Muscle of leg (tissue), 11 donors: Measurements from ENCODE around the gene KREMEN1. TPM values are rescaled to one million over a fixed set of nuclear protein-coding genes. Genes with fewer than 3 reads are reported as not detected.
"Not testable (repeated sequence)": the region's sequence is repeated elsewhere in the genome, so short reads cannot be mapped to it uniquely, and the experiment has no call there.

Experiments
- DNase-seq: peaks from one replicate; pipeline ENCODE4 v3.0.0; 2013
- H3K27ac ChIP-seq: one replicate; pipeline ENCODE4 v1.5.1; 2013; ENCODE audit warnings: mild to moderate bottlenecking, low read length, control low read depth
- H3K27me3 ChIP-seq: one replicate; pipeline ENCODE4 v1.6.1; 2013; ENCODE audit warnings: low read length; ENCODE audit not compliant: control insufficient read depth, insufficient read depth
- H3K36me3 ChIP-seq: one replicate; pipeline ENCODE4 v1.6.1; 2013; ENCODE audit warnings: low read length; ENCODE audit not compliant: control insufficient read depth, insufficient read depth
- H3K4me1 ChIP-seq: one replicate; pipeline ENCODE4 v1.6.1; 2013; ENCODE audit warnings: low read length; ENCODE audit not compliant: control insufficient read depth, insufficient read depth
- H3K4me3 ChIP-seq: one replicate; pipeline ENCODE4 v1.5.1; 2013; ENCODE audit warnings: low read length, control low read depth
- H3K9me3 ChIP-seq: replicated peaks from 2 replicates; pipeline ENCODE4 v1.6.1; 2013; ENCODE audit warnings: low read depth, low read length; ENCODE audit not compliant: control insufficient read depth
- WGBS: methylation state at CpG from one replicate; pipeline ENCODE4 v1.1.5; 2013; ENCODE audit warnings: missing lambda C conversion rate; ENCODE audit not compliant: insufficient coverage; 5-methylcytosine and 5-hydroxymethylcytosine counted together
- polyA plus RNA-seq, 8 donors: library from polyadenylated mRNA; unstranded; fragments of 120-200 nt; gene quantifications; one replicate each; pipeline versions ENCODE4 v1.2.1 to v1.2.3, GENCODE V29; 2013; ENCODE audit warnings: inconsistent platforms in 1 of 8, low replicate concordance in 1 of 8; ENCODE audit not compliant: insufficient read length in 8 of 8, insufficient read depth in 1 of 8
- total RNA-seq: library from RNA; stranded (reverse); fragments of 120-200 nt; gene quantifications from one replicate; pipeline ENCODE4 v1.2.4, GENCODE V29; 2013

KREMEN1 gene
- total and polyA plus RNA-seq, 9 donors: 44.9 to 96.6 (median 86.6) TPM

DNA sequence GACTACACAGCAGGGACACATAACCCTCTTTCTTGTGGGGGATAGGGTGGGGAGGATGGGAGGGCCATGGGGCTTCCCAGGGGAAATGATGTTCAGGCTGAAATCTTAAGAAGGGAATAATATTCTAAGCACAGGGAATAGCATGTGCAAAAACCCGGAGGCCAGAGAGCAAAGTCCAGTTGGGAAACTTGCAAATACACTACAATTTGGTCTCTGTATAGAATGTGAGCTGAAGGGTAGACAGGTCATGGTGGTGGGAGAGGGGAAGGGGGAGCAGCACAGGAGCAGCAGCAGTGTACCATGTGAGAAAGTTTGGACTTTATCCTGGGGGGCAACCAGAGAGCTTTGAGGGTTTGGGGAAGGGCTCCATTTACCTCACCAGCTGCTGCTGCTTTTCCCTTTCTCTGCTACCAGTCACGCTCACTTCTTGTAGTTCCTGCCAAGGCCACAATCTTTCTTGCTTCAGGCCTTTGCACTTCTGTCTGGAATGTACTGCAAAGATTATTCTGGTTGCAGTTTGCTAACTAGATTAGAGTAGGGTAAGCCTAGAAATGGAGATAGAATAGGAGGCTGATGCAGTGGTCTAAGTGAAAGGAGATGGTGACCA lies 43.0 kb downstream of the KREMEN1 start:
- H3K9me3 ChIP-seq: no peaks in the 10 kb centered on the region
- 75% methylated on average over 1 of the region's 2 CpGs for WGBS
- peak overlapping the region; percentile 35 for H3K27ac ChIP-seq
- no peaks in the 10 kb centered on the region for H3K27me3 ChIP-seq
- no peak for DNase-seq
- H3K36me3 ChIP-seq: peaks cover 13% of the 10 kb centered on the region
- peaks cover 19% of the 10 kb centered on the region for H3K4me1 ChIP-seq
- H3K4me3 ChIP-seq: no peak overlapping the region

DNA sequence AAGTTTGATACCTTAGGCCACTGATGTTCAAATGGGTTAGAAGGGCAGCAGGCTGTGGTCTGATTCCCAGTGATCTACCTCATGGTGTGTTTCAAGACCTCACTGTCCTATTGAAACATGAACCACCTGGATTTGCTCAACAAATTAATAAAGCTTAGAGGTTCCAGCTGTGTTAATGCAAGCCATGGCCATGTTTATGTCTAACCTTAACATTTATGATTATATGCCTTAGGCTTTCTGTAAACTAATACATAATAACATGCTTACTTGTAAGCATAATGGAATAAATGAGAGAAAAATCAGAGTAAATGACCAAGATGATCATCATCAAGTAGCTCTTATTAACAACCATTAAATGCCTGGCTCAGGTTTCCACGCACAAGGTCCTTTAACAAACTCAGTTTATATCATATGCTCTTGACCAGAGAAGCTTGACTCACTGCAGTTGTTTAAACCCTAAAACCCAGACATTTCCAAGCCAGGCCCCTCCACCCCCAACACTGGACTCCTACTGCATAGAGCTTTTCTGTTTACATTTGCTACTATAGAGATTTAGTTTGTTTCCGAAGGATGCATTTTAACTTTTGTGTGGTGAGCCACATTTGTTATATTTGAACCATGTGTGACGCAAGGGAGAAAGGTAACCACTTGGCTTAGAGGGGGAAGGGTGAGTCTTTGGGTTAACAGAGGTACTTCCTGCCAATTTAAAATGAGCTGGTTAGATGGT lies 43.7 kb downstream of the KREMEN1 start:
- DNase-seq: no peak
- 82% methylated on average over 1 of the region's 3 CpGs for WGBS
- Histone ChIP-seq H3K4me1 (peaks cover 19% of the 10 kb centered on the region), H3K27me3 (no peaks in the 10 kb centered on the region), H3K4me3 (no peak overlapping the region), H3K27ac (peak overlapping the region; percentile 35), H3K36me3 (peaks cover 13% of the 10 kb centered on the region), H3K9me3 (no peaks in the 10 kb centered on the region)

DNA sequence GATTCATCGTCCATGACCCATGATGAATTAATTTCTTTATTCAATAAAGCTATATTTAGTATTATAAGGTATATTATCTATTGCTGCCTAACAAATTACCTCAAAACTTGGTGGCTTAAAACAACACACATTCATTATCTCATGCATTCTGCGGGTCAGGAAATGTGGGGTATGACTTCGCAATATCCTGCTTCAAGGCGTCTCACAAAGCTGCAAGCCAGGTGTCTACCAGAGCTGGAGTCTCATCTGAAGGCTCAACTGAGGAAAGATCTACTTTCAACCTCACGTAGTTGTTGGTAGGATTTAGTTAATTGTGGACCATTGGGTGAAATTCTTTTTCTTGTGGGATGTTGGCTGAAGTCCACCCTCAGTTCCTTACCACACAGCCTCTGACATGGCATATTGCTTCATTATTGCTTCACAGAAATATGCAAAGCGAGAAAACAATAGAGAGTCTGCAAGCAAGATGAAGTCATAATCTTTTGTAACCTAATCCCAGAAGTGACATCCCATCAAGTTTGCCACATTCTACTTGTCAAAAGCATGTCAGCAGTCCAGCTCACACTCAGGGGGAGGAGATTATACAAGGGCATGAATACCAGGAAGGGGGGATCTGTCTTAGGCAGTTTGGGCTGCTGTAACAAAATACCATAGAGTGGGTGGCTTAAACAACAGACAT lies 45.1 kb downstream of the KREMEN1 start:
- DNase-seq: no peak
- Histone ChIP-seq H3K27ac (no peak overlapping the region), H3K4me3 (no peak overlapping the region), H3K27me3 (no peaks in the 10 kb centered on the region), H3K36me3 (peaks cover 13% of the 10 kb centered on the region), H3K9me3 (no peaks in the 10 kb centered on the region), H3K4me1 (peaks cover 15% of the 10 kb centered on the region)
- WGBS: no CpG with 5 or more reads among the region's 6 CpGs

DNA sequence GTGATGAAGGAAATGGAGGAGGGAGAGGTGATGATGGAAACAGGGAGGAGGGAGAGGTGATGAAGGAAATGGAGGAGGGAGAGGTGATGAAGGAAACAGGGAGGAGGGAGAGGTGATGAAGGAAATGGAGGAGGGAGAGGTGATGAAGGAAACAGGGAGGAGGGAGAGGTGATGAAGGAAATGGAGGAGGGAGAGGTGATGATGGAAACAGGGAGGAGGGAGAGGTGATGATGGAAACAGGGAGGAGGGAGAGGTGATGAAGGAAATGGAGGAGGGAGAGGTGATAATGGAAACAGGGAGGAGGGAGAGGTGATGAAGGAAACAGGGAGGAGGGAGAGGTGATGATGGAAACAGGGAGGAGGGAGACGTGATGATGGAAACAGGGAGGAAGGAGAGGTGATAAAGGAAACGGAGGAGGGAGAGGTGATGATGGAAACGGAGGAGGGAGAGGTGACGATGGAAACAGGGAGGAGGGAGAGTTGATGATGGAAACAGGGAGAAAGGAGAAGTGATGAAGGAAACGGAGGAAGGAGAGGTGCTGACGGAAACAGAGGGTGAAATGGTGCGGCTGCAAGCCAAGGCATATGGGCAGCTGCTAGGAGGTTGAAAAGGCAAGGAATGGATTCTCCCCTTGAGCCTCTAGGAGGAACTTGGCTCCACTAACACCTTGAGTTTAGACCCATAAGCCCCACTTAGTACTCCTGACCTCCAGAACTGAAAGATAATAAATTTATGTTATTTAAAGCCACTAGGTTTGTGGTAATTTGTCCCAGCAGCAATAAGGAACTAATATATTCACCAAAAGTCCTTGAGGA lies 47.5 kb downstream of the KREMEN1 start:
- not testable (repeated sequence) for H3K27me3 ChIP-seq, H3K9me3 ChIP-seq, H3K4me3 ChIP-seq, DNase-seq, H3K27ac ChIP-seq
- Histone ChIP-seq H3K4me1 (peaks cover 12% of the 10 kb centered on the region), H3K36me3 (peaks cover 21% of the 10 kb centered on the region)
- WGBS: 96% methylated on average over 5 of the region's 7 CpGs

- 86% methylated on average over 2 of the region's 5 CpGs for WGBS
- Histone ChIP-seq H3K9me3 (no peaks in the 10 kb centered on the region), H3K4me1 (peaks cover 4% of the 10 kb centered on the region), H3K27me3 (no peaks in the 10 kb centered on the region), H3K4me3 (no peak overlapping the region), H3K36me3 (peaks cover 28% of the 10 kb centered on the region), H3K27ac (no peak overlapping the region)
- no peak for DNase-seq
Measured at GRCh38 chr22:29121124-29121523, 48.3 kb downstream of the KREMEN1 start.

DNA sequence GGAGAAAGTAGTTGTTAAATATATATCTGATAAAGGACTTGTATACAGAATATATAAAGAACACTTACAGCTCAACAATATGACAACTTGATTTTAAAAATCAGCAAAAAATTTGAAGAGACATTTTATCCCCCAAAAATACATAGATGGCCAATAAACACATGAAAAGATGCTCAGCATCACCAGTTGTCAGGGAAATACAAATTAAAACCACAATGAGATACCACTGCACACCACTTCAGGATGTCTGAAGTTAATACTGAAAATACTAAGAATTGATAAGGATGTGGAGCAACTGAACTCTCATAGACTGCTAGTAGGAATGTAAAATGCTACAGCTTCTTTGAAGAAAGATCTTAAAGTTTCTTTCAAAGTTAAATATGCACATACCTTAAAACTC lies 49.2 kb downstream of the KREMEN1 start:
- no peak for DNase-seq
- no peak overlapping the region for H3K27ac ChIP-seq
- no peaks in the 10 kb centered on the region for H3K27me3 ChIP-seq
- peaks cover 28% of the 10 kb centered on the region for H3K36me3 ChIP-seq
- H3K9me3 ChIP-seq: no peaks in the 10 kb centered on the region
- no peak overlapping the region for H3K4me3 ChIP-seq
- no peaks in the 10 kb centered on the region for H3K4me1 ChIP-seq

GRCh38 chr22:29124777-29125442 lies 52.1 kb downstream of the KREMEN1 start:
- no peak overlapping the region for H3K4me3 ChIP-seq
- WGBS: 75% methylated on average over 8 of the region's 10 CpGs

DNA sequence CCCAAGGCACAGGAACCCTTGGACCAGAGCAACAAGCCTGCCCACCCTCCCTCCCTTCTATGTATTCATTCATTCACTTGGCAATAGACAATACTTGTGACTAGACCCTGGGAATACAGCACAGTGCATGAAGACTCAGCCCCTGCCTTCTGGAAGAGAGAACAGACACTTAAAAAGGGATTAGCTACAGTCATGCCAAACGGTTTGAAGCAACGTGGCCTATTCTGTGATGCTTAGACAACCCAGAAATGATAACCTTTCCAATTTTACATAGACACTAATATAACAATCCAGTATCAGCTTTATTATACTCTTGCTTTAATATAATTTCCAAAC lies 52.6 kb downstream of the KREMEN1 start:
- H3K4me1 ChIP-seq: peaks cover 10% of the 10 kb centered on the region
- peaks cover 33% of the 10 kb centered on the region for H3K36me3 ChIP-seq
- no peaks in the 10 kb centered on the region for H3K27me3 ChIP-seq
- no peak overlapping the region for H3K27ac ChIP-seq
- WGBS: 65% methylated on average over 2 of the region's 2 CpGs
- no peak overlapping the region for H3K4me3 ChIP-seq
- no peak for DNase-seq
- H3K9me3 ChIP-seq: no peaks in the 10 kb centered on the region

More at GRCh38 chr22:29124777-29125442, 52.1 kb downstream of the KREMEN1 start:
- Histone ChIP-seq H3K27me3 (no peaks in the 10 kb centered on the region), H3K27ac (no peak overlapping the region), H3K36me3 (peaks cover 31% of the 10 kb centered on the region), H3K4me1 (peaks cover 10% of the 10 kb centered on the region), H3K9me3 (no peaks in the 10 kb centered on the region)
- no peak for DNase-seq

GRCh38 chr22:29125844-29126243 lies 53.0 kb downstream of the KREMEN1 start:
- H3K27ac ChIP-seq: no peak overlapping the region
- no peak overlapping the region for H3K4me3 ChIP-seq
- H3K9me3 ChIP-seq: no peaks in the 10 kb centered on the region
- H3K27me3 ChIP-seq: no peaks in the 10 kb centered on the region
- peaks cover 10% of the 10 kb centered on the region for H3K4me1 ChIP-seq
- 86% methylated on average over 3 of the region's 5 CpGs for WGBS
- no peak for DNase-seq
- peaks cover 29% of the 10 kb centered on the region for H3K36me3 ChIP-seq
